ENCODE results near the gene STOX1.
"Not testable (repeated sequence)": the region's sequence is repeated elsewhere in the genome, so short reads cannot be mapped to it uniquely, and the experiment has no call there.

Gene STOX1, protein sequence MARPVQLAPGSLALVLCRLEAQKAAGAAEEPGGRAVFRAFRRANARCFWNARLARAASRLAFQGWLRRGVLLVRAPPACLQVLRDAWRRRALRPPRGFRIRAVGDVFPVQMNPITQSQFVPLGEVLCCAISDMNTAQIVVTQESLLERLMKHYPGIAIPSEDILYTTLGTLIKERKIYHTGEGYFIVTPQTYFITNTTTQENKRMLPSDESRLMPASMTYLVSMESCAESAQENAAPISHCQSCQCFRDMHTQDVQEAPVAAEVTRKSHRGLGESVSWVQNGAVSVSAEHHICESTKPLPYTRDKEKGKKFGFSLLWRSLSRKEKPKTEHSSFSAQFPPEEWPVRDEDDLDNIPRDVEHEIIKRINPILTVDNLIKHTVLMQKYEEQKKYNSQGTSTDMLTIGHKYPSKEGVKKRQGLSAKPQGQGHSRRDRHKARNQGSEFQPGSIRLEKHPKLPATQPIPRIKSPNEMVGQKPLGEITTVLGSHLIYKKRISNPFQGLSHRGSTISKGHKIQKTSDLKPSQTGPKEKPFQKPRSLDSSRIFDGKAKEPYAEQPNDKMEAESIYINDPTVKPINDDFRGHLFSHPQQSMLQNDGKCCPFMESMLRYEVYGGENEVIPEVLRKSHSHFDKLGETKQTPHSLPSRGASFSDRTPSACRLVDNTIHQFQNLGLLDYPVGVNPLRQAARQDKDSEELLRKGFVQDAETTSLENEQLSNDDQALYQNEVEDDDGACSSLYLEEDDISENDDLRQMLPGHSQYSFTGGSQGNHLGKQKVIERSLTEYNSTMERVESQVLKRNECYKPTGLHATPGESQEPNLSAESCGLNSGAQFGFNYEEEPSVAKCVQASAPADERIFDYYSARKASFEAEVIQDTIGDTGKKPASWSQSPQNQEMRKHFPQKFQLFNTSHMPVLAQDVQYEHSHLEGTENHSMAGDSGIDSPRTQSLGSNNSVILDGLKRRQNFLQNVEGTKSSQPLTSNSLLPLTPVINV

DNA sequence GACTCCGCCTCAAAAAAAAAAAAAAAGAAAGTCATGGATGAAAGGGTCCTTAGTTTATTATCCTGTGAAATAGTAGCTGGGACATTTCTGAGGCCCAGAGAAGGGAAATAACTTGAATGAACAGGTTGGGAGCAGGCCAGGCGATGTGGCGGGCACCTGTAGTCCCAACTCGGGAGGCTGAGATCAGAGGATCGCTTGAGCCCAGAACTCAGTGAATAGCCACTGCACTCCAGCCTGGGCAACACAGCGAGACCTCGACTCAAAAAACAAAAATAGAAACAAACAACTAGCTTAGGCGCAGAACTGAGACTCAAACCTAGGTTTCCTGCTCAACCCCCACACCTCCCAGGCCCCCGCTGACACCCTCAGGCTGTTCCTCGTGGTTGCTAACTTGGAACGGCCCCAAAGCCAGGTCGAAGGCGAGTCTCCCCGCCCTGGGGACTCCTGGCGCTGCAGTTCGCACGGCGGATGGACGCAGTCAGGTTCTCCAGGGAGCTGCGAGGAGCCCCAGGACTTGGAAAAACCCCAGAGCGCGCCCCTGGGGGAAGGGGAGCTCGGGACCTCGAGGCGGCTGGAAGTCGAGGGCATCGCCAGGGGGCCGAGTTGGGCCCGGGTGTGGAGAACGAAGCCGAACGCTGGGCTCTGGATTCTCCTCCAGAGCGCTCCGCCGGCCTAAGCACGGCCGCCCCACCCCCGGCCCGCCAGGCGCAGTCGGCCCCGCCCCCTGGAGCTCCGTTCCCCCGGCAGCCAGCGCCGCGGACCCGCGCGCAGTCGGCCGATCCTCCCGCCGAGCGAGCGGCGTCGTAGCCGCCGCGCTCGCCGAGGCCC is at the start of gene STOX1:
STOX1 (plus strand) TSS at position 768 of the 828 bp plus-strand sequence. CDS start 93 bp downstream, outside the sequence.
- DNase-seq: peak in 41 of 56 donors; percentile 4 to 66 (median 39)

DNA sequence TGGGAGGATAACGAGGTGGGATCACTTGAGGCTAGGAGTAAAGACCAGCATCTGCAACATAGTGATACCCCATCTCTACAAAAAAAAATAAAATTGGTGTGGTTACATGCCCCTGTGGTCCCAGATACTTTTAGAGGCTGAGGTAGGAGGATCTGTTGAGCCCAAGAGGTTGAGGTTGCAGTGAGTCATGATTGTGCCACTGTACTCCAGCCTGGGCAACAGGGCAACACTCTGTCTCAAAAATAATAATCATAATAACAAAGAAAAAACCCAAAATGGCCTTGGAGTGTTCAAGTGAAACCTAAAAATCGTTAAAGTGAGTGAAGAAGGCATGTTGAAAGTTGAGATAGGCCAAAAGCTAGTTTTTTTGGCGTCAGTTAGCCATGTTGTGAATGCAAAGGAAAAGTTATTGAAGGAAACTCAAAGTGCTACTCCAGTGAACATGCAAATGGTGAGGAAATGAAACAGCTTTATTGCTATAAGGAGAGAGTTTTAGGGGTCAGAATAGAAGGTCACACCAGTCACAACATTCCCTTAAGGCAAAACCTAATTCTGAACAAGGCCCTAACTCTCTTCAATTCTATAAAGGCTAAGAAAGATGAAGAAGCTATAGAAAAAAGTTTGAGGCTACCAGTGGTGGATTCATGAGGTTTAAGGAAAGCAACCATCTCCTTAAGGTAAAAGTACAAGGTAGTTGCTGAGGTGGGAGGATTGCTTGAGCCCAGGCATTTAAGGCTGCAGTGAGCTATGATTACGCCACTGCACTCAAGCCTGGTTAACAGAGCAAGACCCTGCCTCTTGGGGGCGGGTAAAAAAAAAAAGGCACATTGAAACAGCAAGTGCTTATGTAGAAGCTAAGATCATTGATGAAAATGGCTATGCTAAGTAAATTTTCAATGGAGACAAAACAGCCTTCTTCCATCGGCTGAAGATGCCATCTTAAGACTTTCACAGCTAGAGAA is 45.4 kb upstream of the STOX1 start:
- no peak for DNase-seq

DNA sequence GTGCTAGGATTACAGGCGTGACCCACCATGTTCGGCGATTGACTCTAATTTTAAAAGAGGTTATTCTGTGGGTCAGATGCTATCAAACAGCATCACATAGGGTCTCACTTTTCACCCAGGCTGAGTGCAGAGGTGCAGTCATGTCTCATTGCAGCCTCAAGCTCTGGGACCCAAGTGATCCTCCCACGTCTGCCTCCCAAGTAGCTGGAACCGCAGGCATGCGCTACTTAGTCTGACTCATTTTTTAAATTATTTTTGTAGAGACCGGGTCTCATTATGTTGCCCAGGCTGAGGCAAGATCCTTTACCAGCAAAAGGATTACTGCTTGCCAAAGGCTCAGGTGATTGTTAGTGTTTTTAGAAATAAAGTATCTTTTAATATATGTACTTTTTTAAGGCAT is 42.9 kb upstream of the STOX1 start:
- no peak for DNase-seq

DNA sequence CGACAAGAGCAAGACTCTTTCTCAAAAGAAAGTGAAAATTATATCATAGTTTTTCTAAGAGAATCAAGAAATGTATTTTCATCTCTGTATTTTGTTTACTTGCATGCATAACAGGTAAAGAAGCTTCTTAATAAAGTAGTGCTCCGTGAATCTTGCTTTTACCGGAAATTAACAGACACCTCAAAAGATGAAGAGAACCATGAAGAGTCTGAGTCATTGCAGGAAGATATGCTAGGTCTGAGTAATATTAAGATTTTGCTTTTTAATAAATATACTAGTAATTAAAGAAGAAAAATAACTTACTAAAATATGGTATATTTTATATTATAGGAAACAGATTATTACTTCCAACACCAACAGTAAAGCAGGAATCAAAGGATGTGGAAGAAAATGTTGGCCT is 39.5 kb upstream of the STOX1 start:
- DNase-seq: no peak

GRCh38 chr10:68790476-68790875 is 36.9 kb upstream of the STOX1 start:
- no peak for DNase-seq

DNA sequence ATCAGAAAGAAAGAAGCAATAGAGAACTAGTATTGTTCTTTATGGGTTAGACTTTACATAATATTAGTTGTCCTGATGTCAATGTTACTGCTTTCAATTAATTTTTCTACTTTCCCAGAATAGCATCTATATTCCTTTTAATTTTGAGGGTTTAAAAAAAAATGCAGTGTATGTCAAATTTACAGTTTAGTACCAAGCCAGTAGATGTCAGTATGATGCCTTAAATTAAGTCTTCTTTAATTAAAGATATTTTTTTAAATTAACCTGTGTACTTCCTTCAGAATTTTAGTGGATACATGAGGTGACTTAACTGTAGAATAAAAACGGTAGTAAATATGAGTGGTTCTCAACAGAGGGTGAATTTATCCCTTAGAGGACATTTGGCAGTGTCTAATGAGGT is 35.2 kb upstream of the STOX1 start:
- DNase-seq: no peak

DNA sequence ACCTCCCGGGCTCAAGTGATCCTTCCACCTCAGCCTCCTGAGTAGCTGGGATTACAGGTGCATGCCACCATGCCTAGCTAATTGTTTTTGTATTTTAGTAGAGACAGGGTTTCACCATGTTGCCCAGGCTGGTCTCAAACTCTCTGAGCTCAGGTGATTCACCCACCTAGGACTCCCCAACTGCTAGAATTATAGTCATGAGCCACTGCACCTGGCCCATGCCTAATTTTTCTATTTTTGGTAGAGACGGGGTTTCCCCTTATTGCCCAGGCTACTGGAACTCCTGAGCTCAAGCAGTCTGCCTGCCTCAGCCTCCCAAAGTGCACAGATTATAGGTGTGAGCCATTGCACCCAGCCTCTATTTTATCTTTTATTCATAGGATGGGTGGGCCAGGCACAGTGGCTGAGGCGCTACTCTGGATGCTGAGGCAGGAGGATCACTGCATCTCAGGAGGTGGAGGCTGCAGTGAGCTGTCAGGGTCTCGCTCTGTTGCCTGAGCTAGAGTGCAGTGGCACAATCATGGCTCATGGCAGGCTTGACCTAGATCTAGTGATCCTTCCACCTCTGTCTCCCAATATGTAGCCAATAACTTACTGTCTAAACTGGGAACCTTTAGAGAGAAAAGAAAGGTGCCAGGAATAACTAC is 31.3 kb upstream of the STOX1 start:
- no peak for DNase-seq

DNA sequence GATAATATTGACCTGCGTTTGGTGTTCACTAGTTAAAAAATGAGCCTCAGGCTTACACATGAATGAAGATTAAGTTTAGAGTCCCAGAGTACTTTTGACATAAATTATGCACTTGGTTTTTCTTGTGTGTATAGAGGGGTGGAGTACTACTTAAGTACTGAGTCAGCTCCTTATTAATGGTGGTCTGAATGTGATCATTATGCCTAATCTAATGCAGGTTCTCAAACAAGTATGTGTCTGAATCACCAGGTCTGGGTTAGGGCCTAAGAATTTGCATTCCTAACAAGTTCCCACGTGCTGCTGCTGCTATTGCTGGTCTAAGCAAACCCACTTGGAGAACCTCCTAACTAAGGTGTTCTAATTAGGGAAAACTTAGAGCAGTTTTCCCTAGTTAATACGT is 30.7 kb upstream of the STOX1 start:
- DNase-seq: no peak

DNA sequence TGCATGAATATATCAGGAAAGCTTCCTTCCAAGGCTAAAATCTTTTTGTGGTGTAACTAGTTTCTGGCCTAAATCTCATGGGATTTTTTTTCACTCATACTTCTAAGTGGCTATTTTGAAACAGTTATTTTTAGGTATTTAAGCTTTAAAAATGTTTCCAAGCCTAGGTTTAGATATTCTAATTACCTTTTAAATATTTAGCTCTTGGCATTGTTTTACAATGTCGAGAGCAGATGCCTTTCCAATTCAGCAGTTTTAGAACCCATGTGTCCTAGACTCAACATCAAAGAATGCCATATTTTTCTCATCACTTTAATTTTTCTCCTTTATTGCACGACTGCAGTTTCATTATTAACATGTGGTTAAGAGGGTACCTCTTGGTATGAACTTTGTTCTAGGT is 27.1 kb upstream of the STOX1 start:
- DNase-seq: no peak

GRCh38 chr10:68804692-68805091 is 22.6 kb upstream of the STOX1 start:
- no peak for DNase-seq

- not testable (repeated sequence) for DNase-seq
Measured at GRCh38 chr10:68810830-68811229, 16.5 kb upstream of the STOX1 start.

- no peak for DNase-seq
Measured at GRCh38 chr10:68811314-68812009, 15.9 kb upstream of the STOX1 start.

GRCh38 chr10:68812420-68812819 is 14.9 kb upstream of the STOX1 start:
- no peak for DNase-seq

- DNase-seq: peak in 23 of 56 donors; percentile 1 to 81 (median 34)
Measured at GRCh38 chr10:68813559-68813958, 13.8 kb upstream of the STOX1 start.

DNA sequence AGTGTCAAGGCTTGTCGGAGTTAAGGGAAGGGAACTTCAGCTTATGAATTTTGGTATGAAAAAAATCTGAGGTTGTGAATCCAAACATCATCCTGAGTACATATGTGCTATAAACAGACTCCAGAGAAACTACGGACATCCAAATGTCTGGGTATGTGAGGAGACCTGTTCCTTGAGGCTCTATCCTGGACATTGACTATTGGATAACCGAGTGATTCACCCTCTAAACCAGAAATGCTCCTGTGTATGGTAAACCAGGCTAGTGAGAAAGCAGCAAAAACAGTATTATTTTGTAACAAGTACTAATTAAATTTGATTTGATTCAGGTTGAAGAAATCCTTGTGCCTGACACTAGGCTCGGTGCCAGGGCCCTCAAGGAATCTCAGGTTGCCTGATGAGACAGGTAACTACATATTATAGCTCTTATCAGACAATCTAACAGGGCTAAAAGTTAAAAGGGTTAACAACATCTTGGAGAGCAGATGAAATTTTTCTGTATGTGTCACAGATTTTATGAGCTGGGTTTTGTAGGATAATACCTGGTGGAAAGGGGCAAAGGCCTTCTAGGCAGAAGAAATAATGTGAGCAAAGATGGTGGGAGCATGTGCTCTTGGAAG is 10.4 kb upstream of the STOX1 start:
- DNase-seq: no peak

GRCh38 chr10:68820359-68820758 is 7.0 kb upstream of the STOX1 start:
- not testable (repeated sequence) for DNase-seq

DNA sequence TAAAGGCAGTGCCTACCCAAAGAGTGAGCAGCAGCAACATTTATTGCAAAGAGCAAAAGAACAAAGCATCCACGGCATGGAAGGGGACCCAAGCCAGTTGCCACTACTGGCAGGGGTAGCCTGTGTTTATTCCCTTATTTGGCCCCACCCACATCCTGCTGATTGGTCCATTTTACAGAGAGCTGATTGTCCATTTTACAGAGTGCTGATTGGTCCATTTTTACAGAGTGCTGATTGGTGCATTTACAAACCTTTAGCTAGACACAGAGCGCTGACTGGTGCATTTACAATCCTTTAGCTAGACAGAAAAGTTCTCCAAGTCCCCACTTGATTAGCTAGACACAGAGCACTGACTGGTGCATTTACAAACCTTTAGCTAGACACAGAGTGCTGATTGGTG is 4.7 kb upstream of the STOX1 start:
- not testable (repeated sequence) for DNase-seq

DNA sequence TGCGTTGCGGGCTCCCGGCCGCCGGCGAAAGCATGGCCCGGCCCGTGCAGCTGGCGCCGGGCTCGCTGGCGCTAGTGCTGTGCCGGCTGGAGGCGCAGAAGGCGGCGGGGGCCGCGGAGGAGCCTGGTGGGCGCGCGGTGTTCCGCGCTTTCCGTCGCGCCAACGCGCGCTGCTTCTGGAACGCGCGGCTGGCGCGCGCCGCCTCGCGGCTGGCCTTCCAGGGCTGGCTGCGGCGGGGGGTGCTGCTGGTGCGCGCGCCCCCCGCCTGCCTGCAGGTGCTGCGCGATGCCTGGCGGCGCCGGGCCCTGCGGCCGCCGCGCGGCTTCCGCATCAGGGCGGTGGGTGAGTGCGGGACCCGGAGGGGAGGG is 245 bp downstream of the STOX1 start:
- DNase-seq: not testable (repeated sequence)

Measured in nucleus accumbens (tissue), 56 donors.